H9 (cell line): ENCODE data around the gene IRF2. TPM values are rescaled to one million over a fixed set of nuclear protein-coding genes. Genes with fewer than 3 reads are reported as not detected.
A peak's percentile ranks its signal among the peaks of the same experiment; 100 is the strongest.
"Not testable (repeated sequence)": the region's sequence is repeated elsewhere in the genome, so short reads cannot be mapped to it uniquely, and the experiment has no call there.

Experiments
- DNase-seq: peaks from one replicate; pipeline ENCODE4 v3.0.0-alpha.2; 2017
- H2AFZ ChIP-seq: one replicate; pipeline ENCODE4 v1.6.1; 2013; ENCODE audit warnings: mild to moderate bottlenecking, low read length, control low read depth, moderate library complexity
- H2AK5ac ChIP-seq: 2 replicates; pipeline ENCODE4 v1.6.1; 2013; ENCODE audit warnings: low read length, control low read depth, mixed read lengths; ENCODE audit not compliant: insufficient read length
- H2BK120ac ChIP-seq: one replicate; pipeline ENCODE4 v1.6.1; 2013; ENCODE audit warnings: low read depth, mild to moderate bottlenecking, low read length, control low read depth, inconsistent platforms; ENCODE audit not compliant: poor library complexity, severe bottlenecking
- H2BK12ac ChIP-seq: 2 replicates; pipeline ENCODE4 v1.6.1; 2013; ENCODE audit warnings: low read length, control low read depth, mixed read lengths, low read depth; ENCODE audit not compliant: insufficient read length
- H2BK15ac ChIP-seq: 2 replicates; pipeline ENCODE4 v1.6.1; 2013; ENCODE audit warnings: low read depth, low read length, control low read depth
- H2BK20ac ChIP-seq: one replicate; pipeline ENCODE4 v1.6.1; 2013; ENCODE audit warnings: low read depth, mild to moderate bottlenecking, low read length, control low read depth, inconsistent platforms; ENCODE audit not compliant: poor library complexity, severe bottlenecking
- H2BK5ac ChIP-seq: 2 replicates; pipeline ENCODE4 v1.6.1; 2013; ENCODE audit warnings: low read length, control low read depth, mixed read lengths; ENCODE audit not compliant: insufficient read length
- H3K14ac ChIP-seq: 2 replicates; pipeline ENCODE4 v1.6.1; 2013; ENCODE audit warnings: low read length, control low read depth; ENCODE audit not compliant: insufficient read depth
- H3K18ac ChIP-seq: 2 replicates; pipeline ENCODE4 v1.6.1; 2013; ENCODE audit warnings: low read depth, mild to moderate bottlenecking, mixed read lengths, low read length, control low read depth; ENCODE audit not compliant: insufficient read length
- H3K23ac ChIP-seq: 2 replicates; pipeline ENCODE4 v1.6.1; 2013; ENCODE audit warnings: low read length, control low read depth, mixed read lengths, low read depth; ENCODE audit not compliant: insufficient read length
- H3K23me2 ChIP-seq: 2 replicates; pipeline ENCODE4 v1.6.1; 2013; ENCODE audit warnings: low read depth, mild to moderate bottlenecking, mixed read lengths, low read length, control low read depth; ENCODE audit not compliant: insufficient read length, poor library complexity, severe bottlenecking
- H3K27ac ChIP-seq: 2 replicates; pipeline ENCODE4 v1.5.1; 2013; ENCODE audit warnings: low read length, control low read depth, mixed read lengths, low read depth; ENCODE audit not compliant: insufficient read length
- H3K27me3 ChIP-seq: 2 replicates; pipeline ENCODE4 v1.6.1; 2013; ENCODE audit warnings: low read length, control low read depth, inconsistent platforms; ENCODE audit not compliant: insufficient read depth
- H3K4ac ChIP-seq: 2 replicates; pipeline ENCODE4 v1.6.1; 2013; ENCODE audit warnings: low read depth, mild to moderate bottlenecking, control low read depth, inconsistent platforms, low read length, moderate library complexity
- H3K4me1 ChIP-seq: 2 replicates; pipeline ENCODE4 v1.6.1; 2013; ENCODE audit warnings: low read length, control low read depth, inconsistent platforms; ENCODE audit not compliant: insufficient read depth
- H3K4me2 ChIP-seq: 2 replicates; pipeline ENCODE4 v1.6.1; 2013; ENCODE audit warnings: low read length, control low read depth, mixed read lengths; ENCODE audit not compliant: insufficient read length, insufficient read depth
- H3K56ac ChIP-seq: 2 replicates; pipeline ENCODE4 v1.6.1; 2013; ENCODE audit warnings: low read depth, mild to moderate bottlenecking, mixed read lengths, low read length, control low read depth; ENCODE audit not compliant: insufficient read length
- H3K79me1 ChIP-seq: 2 replicates; pipeline ENCODE4 v1.6.1; 2013; ENCODE audit warnings: low read depth, mild to moderate bottlenecking, moderate library complexity, low read length, control low read depth, inconsistent platforms; ENCODE audit not compliant: insufficient read depth, poor library complexity, severe bottlenecking
- H3K79me2 ChIP-seq: 2 replicates; pipeline ENCODE4 v1.6.1; 2013; ENCODE audit warnings: low read length, control low read depth, inconsistent platforms; ENCODE audit not compliant: insufficient read depth
- H3K9ac ChIP-seq: 2 replicates; pipeline ENCODE4 v1.6.1; 2013; ENCODE audit warnings: low read length, control low read depth, mixed read lengths; ENCODE audit not compliant: insufficient read length; ENCODE audit errors: extremely low read depth
- H3K9me3 ChIP-seq: one replicate; pipeline ENCODE4 v1.6.1; 2013; ENCODE audit warnings: low read depth, low read length, inconsistent platforms; ENCODE audit not compliant: control insufficient read depth
- H3T11ph ChIP-seq: one replicate; pipeline ENCODE4 v1.6.1; 2013; ENCODE audit warnings: mild to moderate bottlenecking, low read length, control low read depth, inconsistent platforms
- H4K20me1 ChIP-seq: one replicate; pipeline ENCODE4 v1.6.1; 2013; ENCODE audit not compliant: control insufficient read depth, insufficient read length, insufficient read depth
- H4K5ac ChIP-seq: 2 replicates; pipeline ENCODE4 v1.6.1; 2013; ENCODE audit warnings: low read depth, mild to moderate bottlenecking, mixed read lengths, low read length, control low read depth; ENCODE audit not compliant: insufficient read length
- H4K8ac ChIP-seq: replicated peaks from 2 replicates; pipeline ENCODE4 v1.6.1; 2013; ENCODE audit warnings: low read length, control low read depth, mixed read lengths, low read depth; ENCODE audit not compliant: insufficient read length
- H4K91ac ChIP-seq: 2 replicates; pipeline ENCODE4 v1.6.1; 2013; ENCODE audit warnings: low read depth, mild to moderate bottlenecking, moderate library complexity, mixed read lengths, low read length, control low read depth; ENCODE audit not compliant: insufficient read length
- H3K27ac Mint-ChIP-seq, 3 experiments: 2 replicates in 2 of 3; 3 replicates in 1 of 3; pipeline ENCODE4 v1.8.0; 2020 to 2021; ENCODE audit warnings: mixed read lengths in 3 of 3, mild to moderate bottlenecking in 1 of 3, moderate library complexity in 1 of 3
- H3K27me3 Mint-ChIP-seq: 2 replicates; pipeline ENCODE4 v1.8.0; 2021; ENCODE audit warnings: low read depth, mild to moderate bottlenecking, moderate library complexity, mixed read lengths
- H3K36me3 Mint-ChIP-seq, 3 experiments: 2 replicates in 2 of 3; 3 replicates in 1 of 3; pipeline ENCODE4 v1.8.0; 2020 to 2021; ENCODE audit warnings: low read depth in 3 of 3, mixed read lengths in 3 of 3; ENCODE audit not compliant: insufficient read depth in 1 of 3
- H3K4me1 Mint-ChIP-seq, 2 experiments: 2 replicates each; pipeline ENCODE4 v1.8.0; 2020; ENCODE audit warnings: mixed read lengths in 2 of 2
- H3K4me3 Mint-ChIP-seq, 2 experiments: 2 replicates in 1 of 2; 3 replicates in 1 of 2; pipeline ENCODE4 v1.8.0; 2020 to 2021; ENCODE audit warnings: mild to moderate bottlenecking in 2 of 2, mixed read lengths in 2 of 2, moderate library complexity in 1 of 2
- H3K9me3 Mint-ChIP-seq, 2 experiments: 2 replicates in 1 of 2; 3 replicates in 1 of 2; pipeline ENCODE4 v1.8.0; 2020; ENCODE audit warnings: mild to moderate bottlenecking in 2 of 2, mixed read lengths in 2 of 2, moderate library complexity in 1 of 2
- CTCF ChIP-seq: fragments of 200-600 bp; sonication (generic); conservative IDR thresholded peaks from 3 replicates; pipeline ENCODE4 v1.8.0; 2021; ENCODE audit warnings: antibody characterized with exemption, mild to moderate bottlenecking
- WGBS: extraction: QIAGEN DNeasy Blood & Tissue Kit; methylation state at CpG from one replicate; pipeline ENCODE4 v1.1.7; 2013; ENCODE audit warnings: missing lambda C conversion rate, low lambda C conversion rate, mixed read lengths; ENCODE audit not compliant: insufficient read length; ENCODE audit errors: extremely low coverage; 5-methylcytosine and 5-hydroxymethylcytosine counted together
- total RNA-seq: library from RNA; stranded (reverse); gene quantifications from 2 replicates; pipeline ENCODE4 v1.2.1, GENCODE V29; 2021

IRF2 gene
- total RNA-seq, 1 experiment from 2014 or later: 13.5 TPM

- Histone ChIP-seq H3T11ph (no peak overlapping the region), H2BK20ac (no peak overlapping the region), H3K23me2 (peaks cover 5% of the 10 kb centered on the region), H4K5ac (no peak overlapping the region), H3K4me2 (no peak overlapping the region), H4K8ac (no peak overlapping the region), H2BK12ac (no peak overlapping the region), H3K23ac (no peak overlapping the region), H3K4ac (no peak overlapping the region), H3K79me2 (no peaks in the 10 kb centered on the region), H3K79me1 (no peaks in the 10 kb centered on the region), H3K9ac (no peak overlapping the region), H2AFZ (no peak overlapping the region), H4K20me1 (no peaks in the 10 kb centered on the region), H3K18ac (no peak overlapping the region), H2BK15ac (no peak overlapping the region), H3K27me3 (no peaks in the 10 kb centered on the region), H3K9me3 (no peaks in the 10 kb centered on the region), H4K91ac (no peak overlapping the region), H3K14ac (no peak overlapping the region), H2BK120ac (no peak overlapping the region), H2BK5ac (no peak overlapping the region), H2AK5ac (no peak overlapping the region), H3K27ac (peak overlapping the region; percentile 84), H3K4me1 (peaks cover 16% of the 10 kb centered on the region; the same call in 1 of the 2 replicates), H3K56ac (no peak overlapping the region)
- Mint-ChIP-seq H3K4me3 (no peak overlapping the region), H3K36me3 (peaks cover 0 to 8% (median 0%) of the 10 kb centered on the region in 3 experiments; a peak in 1 of 7 replicates), H3K27me3 (peaks cover 2% of the 10 kb centered on the region), H3K9me3 (peaks cover 0 to 5% of the 10 kb centered on the region in 2 experiments; a peak in 1 of 5 replicates), H3K27ac (peak overlapping the region in 2 of 3 experiments; percentile 97 to 98; a peak in 4 of 7 replicates), H3K4me1 (peaks cover 48 to 52% of the 10 kb centered on the region in 2 experiments)
- WGBS: no CpG with 5 or more reads among the region's 2 CpGs
- TF ChIP-seq CTCF: no peak
- DNase-seq: no peak
Observed at GRCh38 chr4:184346682-184347081, 127.7 kb downstream of the IRF2 start.

GRCh38 chr4:184346273-184346672 lies 128.1 kb downstream of the IRF2 start:
- H4K8ac ChIP-seq, H3K36me3 Mint-ChIP-seq, H3K27me3 Mint-ChIP-seq, H3K56ac ChIP-seq, H3K4me3 Mint-ChIP-seq, H3K18ac ChIP-seq, H3K9me3 ChIP-seq, H3K23me2 ChIP-seq, H3K14ac ChIP-seq, H3K27ac Mint-ChIP-seq, H3K79me1 ChIP-seq, H2BK15ac ChIP-seq, H2AFZ ChIP-seq, H3K79me2 ChIP-seq, H3K27ac ChIP-seq, H3K23ac ChIP-seq, H3K27me3 ChIP-seq, H2BK120ac ChIP-seq, H2BK12ac ChIP-seq, H2BK5ac ChIP-seq, H3K9ac ChIP-seq, H4K91ac ChIP-seq, DNase-seq, H2BK20ac ChIP-seq, H4K20me1 ChIP-seq, H3K9me3 Mint-ChIP-seq, H3K4ac ChIP-seq, H3K4me2 ChIP-seq, H2AK5ac ChIP-seq, H4K5ac ChIP-seq, H3T11ph ChIP-seq: not testable (repeated sequence)
- H3K4me1 ChIP-seq: peaks cover 16% of the 10 kb centered on the region; the same call in 1 of the 2 replicates
- no CpG with 5 or more reads among the region's 6 CpGs for WGBS
- peaks cover 48 to 53% of the 10 kb centered on the region in 2 experiments for H3K4me1 Mint-ChIP-seq
